Hypothalamus (tissue), 51 donors: Measurements from ENCODE around the gene SOX5.

Source experiments
- DNase-seq, 51 donors: peaks; one replicate each; lab custom pipeline; 2025; lab: John Stamatoyannopoulos, UW

Gene SOX5

GRCh38 chr12:23631786-23632377 lies 317.6 kb downstream of the SOX5 start:
- no peak for DNase-seq

- DNase-seq: no peak
Measured at GRCh38 chr12:23630524-23630923, 318.9 kb downstream of the SOX5 start.

DNA sequence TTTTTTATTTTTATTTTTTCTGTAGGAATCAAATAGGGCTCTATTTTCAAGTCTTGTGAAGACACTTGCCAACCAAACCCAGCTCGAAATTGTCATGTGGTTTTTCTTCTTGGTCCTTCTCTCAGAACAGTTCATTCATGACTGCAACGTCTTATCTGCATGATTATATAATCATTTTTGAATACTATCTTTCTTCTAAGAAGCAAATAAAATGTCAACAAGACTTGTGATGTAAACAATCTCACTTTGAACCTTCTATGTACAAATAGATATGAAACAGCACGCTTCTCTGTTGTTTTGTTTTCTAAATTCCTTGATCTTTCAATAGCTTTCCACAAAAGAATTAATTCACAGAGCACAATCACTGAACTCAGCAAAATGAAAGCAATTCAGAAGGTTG lies 320.7 kb downstream of the SOX5 start:
- DNase-seq: peak in 2 of 51 donors; percentile 1 to 25

- DNase-seq: no peak
Measured at GRCh38 chr12:23626791-23627190, 322.7 kb downstream of the SOX5 start.

DNA sequence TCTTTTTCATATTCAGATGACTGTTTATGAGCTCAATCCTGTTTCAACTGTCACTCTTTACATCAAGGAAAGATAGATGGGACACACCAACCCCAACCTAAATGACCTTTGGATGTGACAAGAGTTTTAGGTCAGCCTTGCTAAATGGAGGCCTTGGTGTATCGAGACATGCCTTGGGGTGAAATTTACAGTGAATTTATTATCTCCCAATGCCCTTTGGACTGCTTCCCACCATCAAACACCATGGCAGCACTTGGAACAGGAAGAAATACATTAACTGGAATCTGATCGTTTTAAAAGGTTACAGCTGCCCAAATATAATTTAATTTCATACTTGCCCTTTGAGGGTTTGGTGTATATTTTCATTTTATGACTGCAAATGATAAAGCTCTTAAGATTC lies 327.6 kb downstream of the SOX5 start:
- DNase-seq: no peak

DNA sequence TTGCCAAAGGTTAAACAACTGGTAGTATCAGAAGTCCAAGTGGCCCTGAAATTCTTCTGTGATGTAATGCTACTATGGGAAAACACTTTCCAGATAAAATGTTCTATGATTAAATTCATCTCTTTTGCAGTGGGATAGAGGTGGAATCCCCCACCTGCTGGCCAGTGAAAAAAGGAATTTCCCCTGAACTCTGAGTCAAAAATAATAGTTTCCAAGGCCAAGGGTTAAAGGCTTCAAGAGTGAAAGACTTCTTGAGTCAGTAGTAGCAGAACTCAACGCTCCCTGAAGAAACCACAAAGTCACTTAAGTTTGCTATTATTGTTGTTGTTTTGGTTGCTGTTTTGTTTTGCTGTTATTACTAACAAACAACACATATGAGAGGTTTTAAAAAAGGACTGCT lies 330.8 kb downstream of the SOX5 start:
- no peak for DNase-seq

DNA sequence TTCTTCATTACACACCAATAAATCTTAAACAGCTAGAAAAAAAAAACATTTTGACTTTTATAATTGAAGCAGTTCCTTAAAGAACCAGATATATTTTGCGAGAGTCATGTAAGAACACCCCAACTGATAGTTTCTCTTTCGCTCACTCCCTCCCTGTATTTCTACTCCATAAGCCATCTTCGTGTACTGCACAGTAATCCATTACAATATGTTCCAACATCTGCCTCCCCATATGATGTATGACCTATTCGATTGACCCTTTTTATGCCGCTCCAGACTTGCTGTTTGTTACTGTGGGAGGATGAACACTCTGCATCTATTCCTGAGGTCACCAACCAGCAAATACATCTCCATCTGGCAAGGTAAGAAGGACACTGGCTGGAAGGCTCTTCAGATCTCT lies 331.7 kb downstream of the SOX5 start:
- DNase-seq: no peak

- DNase-seq: no peak
Measured at GRCh38 chr12:23614280-23614679, 335.2 kb downstream of the SOX5 start.

- DNase-seq: no peak
Measured at GRCh38 chr12:23611320-23611719, 338.1 kb downstream of the SOX5 start.

DNA sequence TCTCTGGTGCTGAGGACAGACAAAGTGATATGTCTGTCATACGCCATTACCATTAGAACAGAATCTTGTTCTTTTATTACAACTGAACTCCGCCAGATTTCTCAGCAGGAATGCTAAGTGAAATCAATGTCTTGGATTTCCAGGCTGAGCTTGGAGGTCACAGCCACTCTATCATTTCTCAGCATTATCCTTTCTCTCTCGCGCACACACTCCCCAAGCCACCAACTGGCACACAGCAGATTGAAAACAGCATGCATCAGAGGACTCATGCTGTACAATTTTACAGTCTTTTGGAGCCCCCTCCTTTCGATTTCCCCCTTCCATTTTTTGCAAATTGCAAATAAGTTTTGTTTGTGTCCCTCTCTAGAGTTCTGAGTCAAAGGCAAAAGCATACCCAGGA lies 348.6 kb downstream of the SOX5 start:
- no peak for DNase-seq

DNA sequence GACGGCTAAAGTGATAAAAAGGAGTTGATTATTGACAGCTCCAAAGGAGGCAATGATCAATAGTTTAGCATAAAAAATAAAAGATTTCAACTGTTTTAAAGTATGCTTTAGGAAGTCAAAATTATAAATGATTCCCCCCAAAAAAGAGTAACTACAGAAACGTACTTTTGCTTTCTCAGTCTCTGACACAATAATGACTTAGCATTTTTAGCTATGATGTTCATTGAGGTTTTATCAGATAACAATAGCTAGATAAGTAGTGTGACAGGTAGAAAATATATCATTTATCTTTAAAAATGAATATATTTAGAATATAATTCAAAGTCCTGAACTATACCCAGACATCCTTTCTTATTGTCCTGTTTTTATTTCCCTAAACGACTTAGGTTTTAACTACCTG lies 352.9 kb downstream of the SOX5 start:
- no peak for DNase-seq

DNA sequence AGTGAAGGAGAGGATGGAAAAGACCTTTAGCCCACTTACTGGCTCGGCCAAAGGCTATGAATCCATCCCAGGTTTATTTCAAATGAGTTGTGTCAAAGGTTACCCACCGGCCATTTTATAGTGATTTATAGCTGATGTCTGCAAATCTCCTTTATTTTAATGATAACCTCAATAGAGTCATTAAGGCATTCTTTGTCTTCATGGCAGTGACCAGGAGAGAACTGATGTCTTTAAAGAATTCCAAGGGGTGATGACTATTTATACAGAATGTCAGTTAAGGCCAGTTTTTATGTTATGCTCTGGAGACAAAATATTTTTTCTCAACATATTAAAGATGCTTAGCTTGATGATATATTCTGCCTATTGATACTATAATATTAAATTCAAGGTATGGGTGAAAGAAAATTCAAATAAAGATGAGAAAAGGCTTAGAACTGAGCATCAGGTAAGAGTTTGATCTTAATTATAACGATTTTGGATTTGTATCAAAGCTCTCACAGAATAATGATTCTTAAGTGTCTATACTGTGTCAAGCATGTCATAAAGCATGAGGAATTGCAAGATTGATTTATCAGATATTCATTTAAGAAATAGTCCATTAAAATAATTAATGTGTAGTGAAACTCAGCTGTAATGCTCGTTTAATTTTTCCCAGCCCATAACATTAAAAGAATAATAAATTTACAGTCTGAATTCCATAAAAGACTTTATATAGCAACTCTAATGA lies 361.5 kb downstream of the SOX5 start:
- no peak for DNase-seq

GRCh38 chr12:23585782-23586163 lies 363.7 kb downstream of the SOX5 start:
- no peak for DNase-seq

DNA sequence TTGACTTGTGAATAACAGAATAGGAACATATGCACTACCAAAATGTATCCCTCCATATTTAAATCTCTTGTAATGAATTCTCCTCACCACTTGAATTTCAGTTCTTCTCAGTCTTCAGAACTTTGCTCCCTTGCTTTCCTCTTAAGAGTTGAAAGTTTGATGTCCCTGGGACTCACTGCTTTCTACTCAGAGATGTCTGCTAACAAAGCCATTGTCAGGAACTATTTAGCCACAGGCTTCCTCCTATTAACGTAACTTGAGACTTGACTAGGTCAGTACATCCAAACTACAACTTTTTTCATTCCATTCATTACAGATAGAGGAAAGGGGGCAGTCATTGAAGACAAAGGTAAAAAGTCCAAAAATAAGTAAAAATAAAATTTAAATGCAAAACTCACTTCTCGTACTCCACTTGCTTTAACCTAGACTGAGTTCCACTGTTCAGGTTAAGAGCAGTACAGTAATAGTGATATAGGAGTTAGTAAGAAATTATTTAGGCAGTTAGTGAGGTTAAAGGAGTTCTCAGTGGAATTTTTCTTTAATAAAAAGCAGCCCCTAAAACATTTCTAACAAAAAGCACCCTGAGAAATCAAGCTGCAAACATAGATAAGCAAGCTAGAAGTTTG lies 364.2 kb downstream of the SOX5 start:
- DNase-seq: no peak

- no peak for DNase-seq
Measured at GRCh38 chr12:23581913-23582312, 367.6 kb downstream of the SOX5 start.

DNA sequence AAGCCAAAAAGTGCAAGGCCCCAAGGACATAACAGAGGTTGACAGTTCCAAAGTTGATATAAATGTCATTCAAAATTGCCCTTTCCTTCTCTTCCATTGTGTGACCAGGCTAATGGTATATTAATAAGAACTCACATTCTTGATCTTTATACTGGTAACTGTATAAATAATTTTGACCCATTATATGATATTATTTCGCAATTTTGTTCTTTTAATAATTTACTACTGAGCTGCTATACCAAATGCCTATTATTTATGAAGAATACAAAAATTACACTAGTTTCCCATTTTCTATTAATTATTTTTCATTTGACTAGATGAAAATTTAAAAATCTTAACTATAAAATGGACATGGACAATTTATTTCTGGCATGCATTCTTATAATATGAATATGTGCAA lies 370.2 kb downstream of the SOX5 start:
- DNase-seq: no peak

DNA sequence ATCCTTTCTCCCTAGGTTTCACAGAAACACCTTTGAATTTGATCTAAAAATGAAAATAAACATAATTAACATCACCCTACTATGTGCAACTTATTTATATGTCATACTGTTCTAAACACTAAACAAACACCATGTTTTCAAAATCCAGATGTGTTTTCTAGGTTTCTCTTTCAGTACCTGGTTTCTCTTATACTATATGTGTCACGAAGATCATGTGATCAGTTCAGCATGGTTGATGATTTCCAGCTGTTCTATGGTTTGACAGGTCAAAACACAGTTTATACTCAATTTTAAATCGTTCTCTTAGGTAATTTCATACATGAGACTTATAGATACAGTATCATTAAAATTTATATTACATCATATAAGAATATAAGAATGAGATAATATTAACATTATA lies 373.1 kb downstream of the SOX5 start:
- DNase-seq: no peak

DNA sequence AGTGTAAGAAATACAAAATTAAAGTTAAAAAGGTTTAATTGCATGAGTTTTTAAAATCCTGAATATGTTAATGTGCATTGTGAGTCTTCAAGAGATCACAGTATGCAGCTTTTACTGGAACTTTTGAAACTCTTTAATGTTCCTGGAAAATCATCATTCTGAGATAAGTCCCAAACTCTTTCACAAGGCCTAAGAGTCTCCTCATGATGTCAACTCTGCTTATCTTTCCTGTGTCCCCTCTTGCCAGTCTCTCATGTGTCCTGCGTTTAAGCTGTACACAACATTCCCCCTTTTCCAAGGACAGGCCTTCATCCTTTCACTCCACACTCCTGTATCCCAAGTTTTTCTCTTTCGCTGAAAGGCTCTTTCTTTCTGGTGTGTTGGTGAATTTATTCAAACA lies 380.1 kb downstream of the SOX5 start:
- DNase-seq: no peak

DNA sequence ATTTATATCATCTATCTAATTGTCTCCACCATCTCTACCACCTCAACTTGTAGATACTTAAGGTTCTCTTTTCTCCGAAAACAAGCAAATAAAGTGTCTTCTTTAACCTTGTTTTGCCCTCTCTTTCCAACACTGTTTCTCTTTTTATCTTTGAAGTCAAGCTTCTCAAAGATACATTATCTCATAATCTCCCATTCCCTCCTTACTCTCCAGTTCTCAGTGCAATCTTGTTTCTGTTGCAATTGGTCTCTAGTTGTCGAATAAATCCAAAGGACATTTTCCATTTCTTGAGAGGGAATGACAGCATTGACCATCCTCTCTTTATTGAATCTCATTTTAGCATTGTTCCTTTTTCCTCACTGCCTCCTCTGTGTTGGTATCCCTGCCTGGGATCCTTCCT lies 383.3 kb downstream of the SOX5 start:
- no peak for DNase-seq

DNA sequence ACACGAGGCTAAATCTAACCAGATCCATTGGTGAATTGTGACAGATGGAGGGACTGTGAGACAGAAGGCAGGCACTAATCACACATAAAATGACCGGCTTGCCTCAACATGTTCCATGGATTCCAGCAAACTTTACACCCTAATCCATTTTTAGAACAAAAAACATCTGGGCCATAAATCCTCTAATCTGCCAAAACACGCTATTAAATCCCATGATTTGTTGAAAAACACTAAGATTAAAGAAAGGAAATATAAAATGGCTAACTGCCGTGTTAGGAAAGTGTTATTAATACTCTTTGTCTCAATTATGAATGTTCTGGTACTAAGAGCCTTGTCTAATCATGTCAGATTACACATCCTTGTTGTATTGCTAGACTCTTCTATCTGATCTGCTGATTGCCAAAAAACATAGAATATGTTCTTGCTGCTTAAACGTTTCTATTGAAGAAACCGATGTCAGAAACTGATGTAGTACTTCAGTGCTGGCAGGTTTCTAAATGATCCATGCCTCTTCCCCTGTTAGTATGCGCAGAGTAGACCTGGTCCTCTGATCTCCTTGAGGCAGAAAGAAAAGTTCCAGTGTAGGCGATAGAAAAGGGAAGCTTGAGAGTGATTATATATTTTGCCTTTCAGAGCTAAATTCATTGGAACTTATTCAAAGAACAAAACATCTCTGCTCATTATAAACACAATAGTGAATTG lies 384.9 kb downstream of the SOX5 start:
- no peak for DNase-seq
